HG02884 (cell line): Measurements from ENCODE around the gene ESRP2.
A peak's percentile ranks its signal among the peaks of the same experiment; 100 is the strongest.

Experiments
- ATAC-seq: cut with Tn5 transposase; IDR thresholded peaks from one replicate; pipeline ENCODE4 v1.9.1; 2021; ENCODE audit warnings: mild to moderate bottlenecking, moderate library complexity; ENCODE audit not compliant: unreplicated experiment

The ESRP2 gene

GRCh38 chr16:68242926-68243858 is 7.3 kb upstream of the ESRP2 start:
- no peak for ATAC-seq

DNA sequence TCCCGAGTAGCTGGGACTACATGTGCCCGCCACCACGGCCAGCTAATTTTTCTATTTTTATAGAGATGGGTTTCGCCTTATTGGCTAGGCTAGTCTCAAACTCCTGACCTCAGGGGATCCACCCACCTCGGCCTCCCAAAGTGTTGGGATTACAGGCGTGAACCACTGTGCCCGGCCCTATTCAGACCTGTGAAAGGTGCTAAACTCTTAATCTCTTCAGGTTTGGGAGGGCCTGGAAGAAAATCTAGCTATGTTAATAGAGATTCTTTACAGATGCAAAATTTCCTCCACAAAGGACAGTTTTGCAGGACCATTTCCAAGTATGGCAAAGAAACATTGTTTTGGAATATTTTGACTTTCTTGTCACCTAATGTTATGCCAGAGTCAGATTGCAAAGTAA is 6.2 kb upstream of the ESRP2 start:
- ATAC-seq, result no peak

- ATAC-seq, result no peak
These were observed 2.1 kb upstream of the ESRP2 start for GRCh38 chr16:68238029-68238345.

GRCh38 chr16:68237243-68238028 is 1.5 kb upstream of the ESRP2 start:
- ATAC-seq, result peak; percentile 71

DNA sequence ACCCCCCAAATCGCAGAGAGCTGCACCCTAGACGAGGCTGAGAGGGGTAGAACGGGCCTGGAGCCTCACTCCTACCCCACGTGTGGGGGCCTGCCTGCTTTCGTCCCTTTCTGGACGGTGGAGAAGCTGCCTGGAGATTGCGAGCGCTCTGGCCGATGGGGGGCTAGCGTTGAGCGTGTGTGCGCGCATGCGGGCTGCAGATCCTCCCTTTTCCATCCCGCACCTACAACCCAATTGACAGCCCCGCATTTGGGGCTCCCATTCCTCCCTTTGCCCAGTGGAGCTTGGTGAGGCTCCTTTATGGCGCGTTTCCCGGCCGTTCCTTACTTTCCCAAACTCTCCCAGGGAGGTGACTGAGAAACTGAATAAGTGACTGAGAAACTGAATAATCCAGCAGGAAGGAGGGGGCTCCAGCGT is 907 bp upstream of the ESRP2 start:
- ATAC-seq, result no peak

DNA sequence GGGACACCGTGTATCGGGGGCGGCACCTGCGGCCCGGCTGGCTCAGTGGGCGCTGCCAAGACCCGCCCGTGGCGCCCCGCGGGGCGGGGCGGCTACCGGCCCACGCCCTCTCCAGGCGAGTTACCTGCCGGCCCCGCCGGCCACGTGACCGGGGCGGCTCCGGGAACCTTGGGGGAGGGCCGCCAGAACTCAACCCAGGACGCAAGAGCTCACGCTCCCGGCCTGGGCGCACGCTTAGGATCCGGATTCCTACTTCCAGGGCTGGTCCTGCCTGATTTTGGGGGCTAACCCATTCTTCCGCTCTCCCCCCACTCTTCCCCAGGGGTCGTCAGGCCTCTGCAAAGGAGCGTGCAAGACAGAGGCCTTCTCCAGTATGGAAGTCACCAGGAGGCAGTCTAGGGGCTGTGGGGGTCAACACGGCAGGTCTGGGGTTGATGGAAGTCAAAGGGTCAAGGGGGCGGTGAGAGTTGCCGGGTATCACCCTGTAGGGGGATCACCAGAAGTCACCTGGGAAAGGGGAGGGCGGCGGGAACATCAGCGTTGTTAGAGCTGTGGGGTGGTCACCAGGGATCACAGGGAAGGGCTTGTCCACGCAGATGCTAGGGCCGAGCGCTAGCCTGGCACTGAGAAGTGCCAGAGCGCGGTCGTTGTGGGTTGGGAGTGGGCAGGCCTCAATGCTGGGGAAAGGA is 354 bp upstream of the ESRP2 start:
- ATAC-seq, result no peak

DNA sequence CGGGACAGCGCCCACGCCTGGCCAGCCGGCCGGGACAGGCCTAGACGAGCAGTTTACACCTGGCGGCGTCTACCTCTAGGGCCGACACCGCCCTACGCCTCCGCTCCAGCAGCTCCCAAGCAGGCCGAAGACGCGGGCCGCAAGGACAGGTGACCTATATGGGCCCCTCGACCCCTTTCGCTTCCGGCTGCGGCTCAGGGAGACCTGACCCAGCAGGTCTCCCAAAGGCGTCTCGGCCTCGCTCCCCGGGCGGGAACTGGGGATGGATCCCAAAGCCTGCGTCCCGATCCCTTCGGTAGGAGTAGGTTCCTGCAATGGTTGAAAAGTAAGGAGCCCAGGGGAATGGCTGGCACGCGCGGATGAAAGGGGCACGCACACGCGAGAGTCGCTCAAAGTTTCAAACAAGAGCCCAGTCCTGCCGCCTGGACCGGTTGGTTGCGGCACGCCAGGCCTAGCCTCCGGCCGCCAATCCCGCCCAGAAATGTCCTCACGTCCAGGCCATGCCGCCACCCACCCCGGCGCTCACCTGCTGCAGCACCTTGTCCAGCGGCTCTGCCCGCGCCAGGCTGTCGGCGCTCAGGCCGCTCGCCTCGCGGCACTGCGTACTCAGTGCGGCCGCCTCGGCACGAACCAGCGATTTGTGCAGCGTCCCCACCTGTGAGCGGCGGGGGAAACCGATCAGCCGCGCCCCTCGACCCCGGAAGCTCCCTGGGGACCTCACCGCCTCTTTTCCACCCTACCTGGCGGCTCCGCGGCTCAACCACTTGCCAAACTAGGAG is 630 bp downstream of the ESRP2 start:
- ATAC-seq, result no peak

DNA sequence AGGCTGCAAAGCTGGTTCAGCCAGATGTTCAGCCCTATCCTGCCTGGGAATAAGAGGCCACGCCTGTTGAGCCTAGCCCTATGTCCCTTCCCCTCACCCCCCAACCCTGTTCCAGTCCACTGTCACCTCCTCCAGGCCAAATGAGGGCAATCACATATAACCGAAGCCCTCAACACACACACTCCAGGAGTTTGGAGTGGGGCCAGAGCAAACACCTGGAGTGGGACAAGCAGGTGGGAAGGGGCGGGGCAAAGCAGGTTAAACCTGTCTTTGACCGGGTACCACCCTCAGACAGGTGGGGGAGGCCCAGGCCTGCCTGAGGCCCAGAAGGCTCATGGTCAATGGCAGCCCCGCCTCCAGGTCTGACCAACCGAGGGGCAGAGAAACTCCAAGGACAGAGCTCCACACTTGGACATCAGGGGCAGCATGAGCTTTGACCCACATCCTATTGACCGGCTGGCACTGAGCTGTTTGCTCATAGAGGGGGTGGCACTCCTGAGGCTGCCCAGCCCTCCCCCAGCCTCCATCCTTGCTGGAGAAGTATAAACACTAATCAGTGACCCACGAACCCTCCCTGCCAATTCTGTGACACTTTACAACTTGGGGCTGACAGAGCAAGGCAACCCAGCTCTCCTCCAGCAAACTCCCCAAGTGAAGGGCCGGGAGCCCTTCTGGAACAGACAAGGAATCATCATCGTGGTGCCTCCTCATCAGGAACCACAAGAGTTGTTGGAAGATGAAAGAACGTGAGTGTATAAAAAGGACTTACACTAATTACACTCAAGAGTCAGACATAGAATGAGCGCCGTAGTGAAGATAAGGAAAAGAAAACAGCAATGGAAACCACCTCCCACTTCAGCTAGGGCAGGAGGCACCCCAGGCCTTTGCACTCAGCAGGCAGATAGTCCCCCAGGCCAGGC is 1.5 kb downstream of the ESRP2 start:
- no peak for ATAC-seq

- no peak for ATAC-seq
These were observed 2.1 kb downstream of the ESRP2 start for GRCh38 chr16:68233835-68234187.

DNA sequence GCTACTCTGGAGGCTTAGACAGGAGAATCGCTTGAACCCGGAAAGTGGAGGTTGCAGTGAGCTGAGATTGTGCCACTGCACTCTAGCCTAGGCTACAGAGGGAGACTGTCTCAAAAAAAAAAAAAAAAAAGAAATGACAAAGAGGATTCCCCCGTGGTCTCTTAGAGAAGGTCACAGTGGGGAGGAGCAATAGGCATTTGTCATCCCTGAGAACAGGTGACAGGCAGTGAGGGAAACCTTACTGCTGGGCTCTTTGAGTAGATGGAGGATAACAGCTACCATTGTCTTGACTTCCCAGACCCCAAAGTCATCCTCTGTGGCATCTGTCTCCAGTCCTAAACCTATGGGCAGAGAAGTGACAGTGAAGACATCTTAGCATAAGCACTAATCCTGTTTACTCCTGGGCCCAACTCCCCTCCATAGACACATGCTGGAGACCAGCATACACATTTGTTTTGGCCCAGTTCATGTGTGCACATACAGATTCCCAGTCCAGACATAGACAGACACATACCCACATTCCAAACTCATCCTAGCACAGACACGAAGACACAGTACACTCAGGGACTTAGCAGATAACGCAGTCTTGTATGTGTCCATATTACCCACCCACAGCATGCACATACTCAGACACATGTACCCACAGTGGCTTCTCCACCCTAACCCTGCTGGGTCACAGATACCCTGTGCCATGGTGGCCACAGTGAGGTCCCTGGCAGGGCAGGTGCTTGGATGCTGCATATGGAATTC is 2.7 kb downstream of the ESRP2 start:
- ATAC-seq, result no peak

DNA sequence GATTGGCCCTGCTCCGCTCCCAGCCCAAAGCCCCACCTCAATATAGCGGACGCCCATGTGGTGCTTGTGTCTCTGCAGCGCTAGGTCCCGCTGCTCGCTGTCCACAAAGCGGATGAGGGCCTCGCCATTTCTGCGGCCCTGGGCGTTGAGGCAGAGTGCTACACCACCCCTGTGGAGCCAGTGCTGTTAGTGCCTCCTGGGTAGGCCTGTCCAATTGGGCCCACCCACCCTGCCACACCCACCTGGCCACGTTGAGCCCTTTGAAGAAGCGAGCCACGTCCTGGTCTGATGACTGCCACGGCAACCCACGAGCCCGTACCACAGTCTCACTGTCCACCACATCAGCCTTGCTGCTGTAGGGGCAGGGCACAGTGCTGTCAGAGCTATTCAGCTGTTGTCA is 3.6 kb downstream of the ESRP2 start:
- no peak for ATAC-seq

- no peak for ATAC-seq
These were observed 4.4 kb downstream of the ESRP2 start for GRCh38 chr16:68231384-68232136.

DNA sequence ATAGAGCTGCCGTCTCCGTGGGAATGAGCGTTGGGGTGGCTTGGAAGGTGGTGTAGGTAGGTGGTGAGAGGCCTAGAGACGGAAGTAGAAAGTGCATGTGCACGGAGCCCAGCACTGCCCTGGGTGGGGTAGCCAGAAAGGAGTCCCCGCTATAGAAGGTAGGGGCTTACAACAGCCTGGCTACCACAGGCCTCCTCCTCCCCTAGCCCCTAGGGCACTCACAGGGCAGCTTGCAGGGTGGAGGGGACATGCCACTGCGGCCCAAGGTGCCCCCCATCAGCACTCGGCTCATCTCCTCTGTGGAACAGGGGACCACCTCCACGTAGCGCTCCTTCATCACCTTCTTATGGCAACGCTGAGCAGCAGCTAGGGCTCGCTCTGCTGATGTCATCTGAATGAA is 5.0 kb downstream of the ESRP2 start:
- no peak for ATAC-seq

DNA sequence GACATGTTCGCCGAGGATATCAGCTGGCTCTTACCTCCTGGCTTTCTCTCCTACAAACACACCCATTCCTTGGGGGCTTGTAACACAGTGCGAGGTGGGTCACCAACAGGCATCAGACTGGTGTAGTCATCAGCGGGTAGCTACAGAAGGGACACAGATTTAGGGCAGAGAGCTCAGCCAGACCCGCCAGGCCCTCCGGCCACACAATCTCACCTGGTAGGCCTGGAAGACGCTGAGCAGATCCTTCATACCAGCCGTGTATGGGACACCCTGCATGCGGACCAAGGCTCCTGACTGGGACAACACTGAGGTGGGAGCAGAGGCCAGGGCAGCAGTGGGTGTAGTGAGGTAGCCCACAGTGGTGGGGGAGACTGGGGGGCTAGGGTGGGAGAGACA is 5.8 kb downstream of the ESRP2 start:
- no peak for ATAC-seq

DNA sequence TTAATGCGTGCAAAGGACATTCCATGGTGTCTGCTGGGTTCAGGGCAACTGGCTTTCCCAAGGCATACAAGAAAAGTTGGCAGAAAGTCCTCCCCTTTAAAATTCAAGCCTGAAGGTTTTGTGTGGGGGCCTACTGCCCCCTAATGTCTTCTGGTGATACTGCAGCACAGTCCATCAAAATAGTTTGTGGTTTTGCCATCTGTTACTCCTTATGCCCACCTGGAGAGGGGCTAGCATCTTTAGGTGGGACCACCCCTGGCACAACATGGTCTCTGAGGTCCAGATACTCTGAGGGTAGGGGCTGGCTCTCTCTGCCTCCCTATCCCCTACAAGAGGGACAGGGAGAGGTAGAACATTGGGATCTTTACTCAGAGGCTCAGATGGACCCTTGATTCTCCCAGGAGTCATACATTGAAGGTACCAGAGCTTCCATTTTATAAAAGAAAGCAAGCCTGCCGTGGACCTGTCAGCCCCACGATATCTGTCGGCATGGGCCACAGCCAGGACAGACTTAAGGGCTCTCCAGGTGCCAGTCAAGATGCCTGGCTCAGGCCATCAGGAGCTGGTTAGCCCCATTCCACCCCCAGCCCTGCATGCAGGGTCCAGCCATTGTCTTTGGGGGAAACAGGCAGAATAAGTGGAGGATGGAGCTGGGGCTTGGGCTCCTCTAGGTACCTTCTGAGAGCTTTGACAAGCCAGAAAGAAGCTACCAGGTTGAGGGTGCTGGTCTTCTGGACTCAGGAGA is 6.3 kb downstream of the ESRP2 start:
- ATAC-seq, result no peak

DNA sequence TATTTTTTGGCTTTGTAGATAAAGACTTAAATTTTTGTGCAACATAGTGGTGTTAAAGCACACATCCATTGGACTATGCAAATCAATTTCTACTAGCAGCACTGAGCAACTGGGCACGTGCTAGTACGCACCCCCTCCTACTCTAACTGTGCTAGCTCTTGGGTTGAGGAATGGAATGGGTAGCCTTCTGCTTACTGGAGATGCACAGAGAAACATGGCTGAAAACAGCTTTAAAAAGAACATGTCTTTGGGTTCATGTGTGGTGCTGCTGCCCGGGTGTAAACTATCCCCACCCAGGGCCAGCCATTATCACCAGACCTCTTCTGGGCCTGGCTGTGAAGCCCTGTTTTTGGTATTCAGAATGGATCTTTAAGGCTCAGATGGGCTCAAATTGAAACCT is 7.3 kb downstream of the ESRP2 start:
- ATAC-seq, result no peak

DNA sequence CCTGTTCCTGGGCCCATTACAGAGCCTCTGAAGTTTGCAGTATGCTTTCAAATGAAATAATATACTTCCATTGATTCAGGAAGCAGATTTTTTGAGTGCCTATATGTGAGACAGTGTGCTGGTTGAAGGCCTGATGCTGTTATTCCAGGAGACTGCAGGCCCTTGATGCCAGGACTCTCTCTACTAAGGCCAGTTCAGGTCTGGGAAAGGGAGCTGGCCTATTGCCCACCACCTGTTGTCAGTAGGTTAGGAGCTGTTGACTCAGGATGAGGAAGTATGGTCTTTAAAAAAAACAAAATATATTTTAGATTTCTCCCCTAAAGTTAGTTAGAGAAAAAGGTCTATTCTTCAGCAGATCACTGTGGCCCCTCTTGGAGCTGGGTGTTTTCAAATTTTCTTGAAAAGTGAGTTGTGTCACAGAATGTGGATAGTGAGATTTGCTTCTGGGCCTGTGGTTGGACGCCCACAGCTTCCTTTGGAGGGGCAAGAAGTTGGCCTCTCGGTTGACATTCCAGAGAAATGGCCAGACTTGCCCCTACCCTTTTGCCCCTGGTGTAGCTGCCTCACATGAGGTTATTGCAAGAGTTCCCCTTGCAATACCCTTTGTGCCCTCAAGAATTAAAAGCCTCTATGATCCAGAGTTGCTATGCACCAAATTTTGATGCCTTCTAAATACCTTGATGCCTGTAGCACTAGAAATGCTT is 7.9 kb downstream of the ESRP2 start:
- no peak for ATAC-seq
